Measurements from ENCODE around the gene CCDC171.
"Not testable (repeated sequence)": the region's sequence is repeated elsewhere in the genome, so short reads cannot be mapped to it uniquely, and the experiment has no call there.

Gene CCDC171

DNA sequence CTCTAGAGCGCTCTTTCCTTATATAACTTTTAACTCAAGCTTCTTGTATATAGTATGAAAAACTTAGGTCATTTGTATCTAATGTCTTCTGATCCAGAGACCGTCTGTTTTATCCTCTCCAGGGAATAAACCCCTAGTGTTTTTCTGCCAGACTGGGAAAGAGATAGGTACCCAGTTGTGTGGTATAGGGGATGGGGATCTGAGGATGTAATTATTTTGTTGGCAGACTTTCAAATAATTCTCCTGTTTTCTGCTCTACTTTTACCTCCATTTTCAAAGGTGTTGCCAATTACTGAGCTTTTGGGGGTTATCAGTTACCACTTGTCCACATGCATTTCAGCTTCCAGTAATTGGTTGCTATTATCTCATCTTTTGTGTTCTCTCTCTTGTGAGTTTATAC, 17.9 kb downstream of the CCDC171 start:
- DNase-seq (ENCODE audit: low spot score), result peak; percentile 31

DNA sequence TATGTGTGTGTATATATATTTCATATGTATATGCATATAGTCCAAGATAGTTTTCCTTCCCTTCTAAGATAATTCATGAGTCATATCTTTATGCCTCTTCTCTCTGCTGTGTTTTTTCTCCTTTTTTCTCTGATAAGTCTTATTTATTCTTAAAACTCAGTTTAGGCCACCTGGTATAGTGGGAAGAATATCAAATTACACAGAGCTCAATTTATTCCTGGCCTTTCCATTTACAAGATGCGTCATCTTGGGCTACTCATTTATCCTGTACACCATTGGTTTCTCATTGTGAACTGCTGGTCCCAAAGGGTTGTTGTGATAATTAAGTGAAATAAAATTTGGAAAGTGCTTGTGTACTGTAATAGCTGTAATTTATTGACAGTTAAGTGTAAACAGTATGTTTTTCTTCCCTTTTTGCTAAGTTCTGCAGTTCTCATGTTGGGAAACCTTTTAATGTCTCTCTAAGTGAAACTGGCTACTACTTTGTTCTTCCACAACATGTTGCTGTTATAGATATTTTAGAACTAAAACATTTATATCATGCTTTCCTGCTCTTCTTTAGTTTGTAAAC, 19.4 kb downstream of the CCDC171 start:
- DNase-seq (ENCODE audit: low spot score), result no peak

DNA sequence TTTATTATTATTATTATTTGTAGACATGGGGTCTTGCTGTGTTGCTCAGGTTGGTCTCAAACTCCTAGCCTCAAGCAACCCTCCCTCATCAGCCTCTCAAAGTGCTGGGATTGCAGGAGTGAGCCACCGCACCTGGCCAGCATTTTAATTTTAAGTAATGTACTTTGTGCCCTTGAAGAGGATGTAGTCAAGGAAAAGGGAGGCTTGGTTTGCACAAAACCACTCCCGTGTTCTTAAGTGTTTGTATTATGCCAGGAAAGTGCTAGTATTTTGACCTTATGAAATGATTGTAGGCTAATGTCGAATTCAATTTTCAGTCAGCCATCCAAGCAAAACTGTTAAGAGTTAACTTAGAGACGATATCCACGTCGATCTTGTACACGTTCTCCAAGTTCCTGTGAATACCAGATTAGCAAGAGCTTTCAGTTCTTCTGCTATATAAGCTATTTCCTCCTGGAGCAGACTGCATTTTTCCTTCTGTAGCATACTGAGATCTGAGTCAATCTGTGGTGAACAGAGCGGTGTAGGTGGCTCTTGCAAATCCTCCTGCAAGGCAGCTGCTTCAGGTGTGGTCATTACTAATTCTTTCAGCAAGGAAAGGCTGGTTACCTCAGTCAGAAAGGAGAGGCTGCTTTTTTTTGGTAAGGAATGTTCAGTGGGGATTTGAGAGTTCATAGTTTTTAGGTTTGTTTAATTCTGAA, 23.7 kb downstream of the CCDC171 start:
- DNase-seq (ENCODE audit: low spot score), result no peak

DNA sequence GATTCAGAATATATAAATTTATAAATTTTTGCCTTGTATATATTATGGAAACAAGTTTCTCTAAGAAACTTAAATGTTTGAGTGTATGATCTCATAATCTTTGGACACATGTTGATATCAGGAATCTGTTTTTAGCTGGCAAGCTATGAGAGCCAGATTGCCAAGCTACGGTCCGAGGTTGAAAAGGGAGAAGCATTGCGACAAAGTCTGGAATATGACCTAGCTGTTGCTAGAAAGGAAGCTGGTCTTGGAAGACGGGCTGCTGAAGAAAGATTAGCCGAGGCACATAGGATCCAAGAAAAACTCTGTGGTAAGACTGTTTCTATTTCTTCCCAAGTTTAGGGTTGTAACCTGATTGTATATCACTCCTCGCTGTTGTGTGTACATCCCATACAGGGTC, 25.9 kb downstream of the CCDC171 start:
- DNase-seq (ENCODE audit: low spot score), result no peak

DNA sequence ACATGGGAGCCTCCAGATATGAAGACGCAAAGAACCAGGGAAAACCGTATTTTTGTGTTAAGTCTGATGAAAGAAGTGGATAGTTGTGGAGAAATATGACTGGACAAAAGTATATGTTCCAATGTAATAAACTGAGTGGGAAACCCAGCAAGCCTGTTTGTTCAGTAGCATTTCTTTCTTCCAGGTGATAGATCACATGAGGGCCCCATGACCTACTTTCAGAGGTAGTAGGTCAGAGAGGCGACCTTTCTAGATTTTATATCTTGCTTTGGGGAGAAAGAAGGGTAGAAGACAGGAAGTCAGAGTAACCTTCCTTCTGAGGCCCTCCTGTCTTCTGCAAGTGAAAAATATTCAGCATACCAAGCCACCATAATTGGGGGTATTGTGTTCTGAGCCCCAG, 31.5 kb downstream of the CCDC171 start:
- DNase-seq (ENCODE audit: low spot score), result no peak

DNA sequence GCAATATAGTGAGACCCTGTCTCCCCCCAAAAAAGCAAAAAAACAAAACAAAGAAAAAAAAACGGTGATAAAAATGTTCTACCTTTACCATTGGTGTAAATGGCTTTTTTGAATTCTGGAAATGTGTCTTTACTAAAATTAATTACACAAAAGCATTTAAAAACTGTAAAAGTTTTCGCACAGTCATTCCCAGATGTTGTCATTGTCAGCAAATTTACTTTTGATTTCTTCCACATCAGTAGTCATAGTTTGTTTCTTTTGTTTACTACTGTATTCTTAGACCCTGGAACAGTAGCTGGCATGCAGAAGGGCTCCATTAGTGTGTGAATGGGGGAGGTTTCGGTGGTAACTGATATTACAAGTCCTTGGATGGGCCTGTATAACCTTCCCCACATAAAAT, 39.5 kb downstream of the CCDC171 start:
- DNase-seq (ENCODE audit: low spot score), result no peak

DNA sequence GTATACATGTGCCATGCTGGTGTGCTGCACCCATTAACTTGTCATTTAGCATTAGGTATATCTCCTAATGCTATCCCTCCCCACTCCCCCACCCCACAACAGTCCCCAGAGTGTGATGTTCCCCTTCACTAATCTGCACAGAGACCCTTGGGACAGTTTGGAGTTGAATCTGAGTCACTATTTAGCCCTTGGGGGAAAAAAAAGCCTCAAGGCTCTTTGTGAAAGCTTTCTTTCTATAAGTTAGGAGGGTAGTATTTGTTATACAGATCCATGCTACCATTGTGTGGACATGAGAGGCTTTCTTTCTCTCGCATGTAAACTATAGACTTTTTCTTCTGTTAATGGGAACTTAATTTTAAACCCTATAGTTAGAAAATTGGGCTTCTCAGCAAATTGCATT, 40.1 kb downstream of the CCDC171 start:
- DNase-seq (ENCODE audit: low spot score), result peak; percentile 40

DNA sequence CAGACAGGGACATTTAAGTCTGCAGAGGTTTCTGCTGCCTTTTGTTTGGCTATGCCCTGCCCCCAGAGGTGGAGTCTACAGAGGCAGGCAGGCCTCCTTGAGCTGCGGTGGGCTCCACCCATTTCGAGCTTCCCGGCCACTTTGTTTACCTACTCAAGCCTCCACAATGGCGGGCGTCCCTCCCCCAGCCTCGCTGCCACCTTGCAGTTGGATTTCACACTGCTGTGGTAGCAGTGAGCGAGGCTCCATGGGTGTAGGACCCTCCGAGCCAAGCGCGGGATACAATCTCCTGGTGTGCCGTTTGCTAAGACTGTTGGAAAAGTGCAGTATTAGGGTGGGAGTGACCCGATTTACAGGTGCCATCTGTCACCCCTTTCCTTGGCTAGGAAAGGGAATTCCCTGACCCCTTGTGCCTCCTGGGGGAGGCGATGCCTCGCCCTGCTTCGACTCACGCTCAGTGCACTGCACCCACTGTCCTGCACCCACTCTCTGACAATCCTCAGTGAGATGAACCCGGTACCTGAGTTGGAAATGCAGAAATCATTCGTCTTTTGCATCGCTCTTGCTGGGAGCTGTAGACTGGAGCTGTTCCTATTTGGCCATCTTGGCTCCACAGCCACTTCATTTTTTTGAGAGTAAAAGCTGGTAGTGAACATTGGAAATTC, 48.0 kb downstream of the CCDC171 start:
- not testable (repeated sequence) for DNase-seq (ENCODE audit: low spot score)

DNA sequence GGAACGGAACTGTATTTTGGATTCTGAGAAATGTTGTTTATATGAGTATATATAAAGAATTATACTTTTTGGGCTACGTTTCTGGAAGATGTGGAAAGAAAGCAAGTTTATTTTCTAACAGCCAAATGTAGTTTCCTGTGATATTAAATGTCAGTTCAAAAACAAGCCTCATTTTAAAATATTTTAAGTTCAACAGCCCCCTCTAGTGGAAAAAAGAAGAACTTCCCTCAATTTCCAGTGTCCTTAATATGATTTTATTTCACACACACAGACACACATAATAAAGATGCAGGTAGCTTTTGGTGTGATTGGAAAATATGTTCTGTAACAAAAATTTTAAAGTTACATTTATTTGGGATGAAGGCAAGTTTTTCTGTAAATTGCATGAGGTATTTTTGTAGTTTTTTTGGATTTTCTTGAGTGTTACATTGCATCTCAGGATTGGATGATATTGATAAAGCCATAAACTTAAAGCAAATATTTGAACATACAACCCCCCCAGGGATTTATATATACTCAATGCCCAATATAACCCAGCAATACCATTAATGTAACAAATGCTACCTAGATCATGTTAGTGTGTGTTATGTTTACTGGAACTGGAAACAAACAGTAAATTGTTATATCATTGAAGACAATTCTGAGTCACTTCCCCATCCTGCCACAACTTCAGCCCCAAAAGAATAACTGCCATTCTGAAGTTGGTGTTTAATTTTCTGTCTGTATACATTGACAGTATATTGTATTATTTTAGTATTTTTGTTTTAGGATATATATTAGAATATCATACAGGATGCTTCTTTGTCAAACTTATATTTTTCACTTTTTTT, 54.0 kb downstream of the CCDC171 start:
- peak; percentile 25 for DNase-seq (ENCODE audit: low spot score)

DNA sequence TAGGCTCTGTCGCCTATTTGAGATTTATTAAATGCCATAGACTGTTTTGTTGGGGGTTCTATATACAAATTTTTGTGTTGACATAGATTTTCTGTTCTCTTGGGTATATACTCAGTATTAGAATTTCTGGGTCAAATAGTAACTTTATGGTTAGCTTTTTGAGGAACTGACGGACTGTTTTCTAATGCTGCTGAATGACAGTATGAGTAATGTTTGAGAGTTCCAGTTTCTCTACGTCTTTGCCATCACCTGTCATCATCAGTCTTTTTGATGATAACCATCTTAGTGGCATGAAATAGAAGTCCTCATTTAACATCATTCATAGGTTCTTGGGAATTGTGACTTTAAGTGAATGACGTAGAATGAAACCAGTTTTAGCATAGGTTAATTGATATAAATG, 60.1 kb downstream of the CCDC171 start:
- no peak for DNase-seq (ENCODE audit: low spot score)

DNA sequence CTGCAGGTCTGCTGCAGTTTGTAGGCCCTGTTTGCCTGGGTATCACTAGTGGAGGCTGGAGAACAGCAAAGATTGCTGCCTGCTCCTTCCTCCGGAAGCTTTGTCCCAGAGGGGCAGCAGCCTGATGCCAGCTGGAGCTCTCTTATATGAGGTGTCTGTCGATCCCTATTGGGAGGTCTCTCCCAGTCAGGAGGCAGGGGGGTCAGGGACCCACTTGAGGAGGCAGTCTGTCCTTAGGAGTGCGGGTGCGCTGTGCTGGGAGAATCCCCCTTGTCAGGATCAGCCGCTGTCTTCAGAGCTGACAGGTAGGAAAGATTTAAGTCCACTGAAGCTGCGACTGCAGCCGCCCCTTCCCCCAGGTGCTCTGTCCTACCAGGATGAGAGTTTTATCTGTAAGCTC, 64.9 kb downstream of the CCDC171 start:
- DNase-seq (ENCODE audit: low spot score), result no peak

DNA sequence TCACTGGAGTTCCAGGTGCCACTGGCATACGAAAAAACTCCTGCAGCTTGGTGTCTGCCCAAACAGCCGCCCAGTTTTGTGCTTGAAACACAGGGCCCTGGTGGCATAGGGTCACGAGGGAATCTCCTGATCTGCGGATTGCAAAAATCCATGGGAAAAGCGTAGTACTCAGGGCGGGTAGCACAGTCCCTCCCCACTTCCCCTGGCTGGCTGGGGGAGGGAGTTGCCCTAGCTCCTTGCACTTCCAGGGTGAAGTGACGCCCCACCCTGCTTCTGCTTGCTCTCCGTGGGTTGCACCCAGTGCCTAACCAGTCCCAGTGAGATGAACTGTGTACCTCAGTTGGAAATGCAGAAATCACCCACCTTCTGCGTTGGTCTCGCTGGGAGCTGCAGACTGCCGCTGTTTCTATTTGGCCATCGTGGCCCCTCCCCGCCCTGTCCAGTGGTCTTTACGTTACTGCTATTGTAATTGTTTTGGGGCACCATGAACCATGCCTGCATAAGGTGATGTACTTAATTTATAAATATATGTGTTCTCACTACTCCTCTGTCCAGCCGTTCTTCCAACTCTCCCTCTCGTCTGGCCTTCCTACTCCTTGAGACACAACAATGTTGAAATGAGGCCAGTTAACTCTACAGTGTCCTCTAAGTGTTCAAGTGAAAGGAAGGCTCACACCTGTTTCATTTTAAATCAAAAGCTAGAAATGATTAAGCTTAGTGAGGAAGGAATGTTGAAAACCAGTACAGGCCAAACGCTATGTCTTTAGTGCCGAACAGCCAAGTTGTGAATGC, 65.9 kb downstream of the CCDC171 start:
- no peak for DNase-seq (ENCODE audit: low spot score)

DNA sequence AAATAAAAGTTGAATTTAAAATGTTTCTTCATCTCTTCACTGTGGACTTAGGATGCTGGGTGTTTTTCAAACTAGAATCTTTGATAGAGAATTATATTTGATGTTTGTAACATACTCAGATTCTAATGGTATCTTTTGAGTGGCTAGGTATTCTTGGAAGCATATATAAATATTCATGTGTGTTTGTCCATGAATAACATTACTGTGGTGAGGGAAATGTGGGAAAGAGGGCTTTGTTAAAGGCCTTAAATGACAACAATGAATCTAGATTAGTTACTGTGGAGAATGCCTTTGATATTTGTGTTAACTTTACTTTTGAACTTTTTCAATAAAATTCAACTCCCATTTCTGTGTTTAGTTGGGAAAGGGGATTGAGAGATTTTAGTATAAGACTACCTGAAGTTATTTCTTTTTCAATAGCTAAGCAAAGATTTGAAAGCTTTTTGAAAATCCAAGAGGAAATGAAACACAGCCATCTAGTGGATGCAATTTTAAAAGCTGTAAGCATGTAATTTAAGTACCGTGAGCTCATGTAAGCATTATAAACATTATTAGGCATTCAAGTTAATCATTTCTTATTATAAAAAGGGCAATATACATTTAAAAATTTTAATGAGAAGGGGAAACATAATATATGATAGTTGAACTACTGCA, 69.6 kb downstream of the CCDC171 start:
- no peak for DNase-seq (ENCODE audit: low spot score)

DNA sequence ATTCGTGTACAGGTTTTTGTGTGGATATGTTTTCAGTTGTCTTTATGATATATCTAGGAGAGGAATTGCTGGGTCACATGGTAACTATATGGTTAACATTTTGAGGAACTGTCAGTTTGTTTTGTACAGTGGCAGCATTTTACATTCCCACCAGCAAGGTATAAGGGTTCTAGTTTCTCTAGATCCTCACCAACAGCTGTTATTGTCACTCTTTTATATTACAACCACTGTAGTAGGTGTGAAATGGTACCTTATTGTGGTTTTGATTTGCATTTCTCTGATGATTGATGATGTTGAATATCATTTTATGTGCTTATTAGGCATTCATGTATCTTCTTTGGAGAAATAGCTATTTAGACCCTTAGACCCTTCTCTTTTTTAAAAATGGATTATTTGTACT, 82.9 kb downstream of the CCDC171 start:
- DNase-seq (ENCODE audit: low spot score), result no peak

DNA sequence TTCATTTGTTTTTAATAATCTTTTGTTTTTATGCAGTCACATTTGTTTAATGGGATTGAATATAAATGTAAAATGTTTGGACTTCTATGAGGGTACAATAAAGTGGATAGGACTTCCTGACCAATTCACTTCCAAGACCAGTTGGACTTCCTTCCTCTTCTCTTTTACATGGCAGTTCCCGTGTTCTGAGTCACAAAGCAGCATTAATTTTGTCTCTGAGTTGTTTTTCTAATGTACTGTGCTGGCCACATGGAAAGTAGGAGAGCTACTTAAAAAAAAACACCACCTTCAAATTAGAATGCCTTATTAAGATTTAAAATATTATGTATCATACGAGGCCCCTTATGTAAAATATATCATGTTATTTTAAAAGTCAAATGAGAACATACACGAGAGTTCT, 87.3 kb downstream of the CCDC171 start:
- DNase-seq (ENCODE audit: low spot score), result no peak

DNA sequence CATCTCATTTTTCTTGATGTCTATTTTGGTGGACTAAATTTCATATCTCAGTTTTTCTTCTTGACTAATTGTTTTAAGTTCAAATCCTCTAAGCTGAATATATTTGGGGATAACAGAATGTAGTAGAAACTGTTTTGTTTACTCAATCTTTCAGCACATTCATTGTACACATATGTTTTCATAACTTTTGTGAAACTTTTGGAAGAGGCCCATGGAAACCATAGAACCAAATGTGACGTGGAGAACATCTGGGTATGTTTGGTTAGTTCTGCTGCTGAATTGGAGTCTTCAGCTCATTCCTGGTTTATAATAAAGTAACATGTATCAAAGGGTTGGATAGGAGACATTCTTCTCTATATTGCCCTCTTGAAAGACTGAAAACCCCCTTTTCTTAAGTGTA, 88.4 kb downstream of the CCDC171 start:
- no peak for DNase-seq (ENCODE audit: low spot score)

DNA sequence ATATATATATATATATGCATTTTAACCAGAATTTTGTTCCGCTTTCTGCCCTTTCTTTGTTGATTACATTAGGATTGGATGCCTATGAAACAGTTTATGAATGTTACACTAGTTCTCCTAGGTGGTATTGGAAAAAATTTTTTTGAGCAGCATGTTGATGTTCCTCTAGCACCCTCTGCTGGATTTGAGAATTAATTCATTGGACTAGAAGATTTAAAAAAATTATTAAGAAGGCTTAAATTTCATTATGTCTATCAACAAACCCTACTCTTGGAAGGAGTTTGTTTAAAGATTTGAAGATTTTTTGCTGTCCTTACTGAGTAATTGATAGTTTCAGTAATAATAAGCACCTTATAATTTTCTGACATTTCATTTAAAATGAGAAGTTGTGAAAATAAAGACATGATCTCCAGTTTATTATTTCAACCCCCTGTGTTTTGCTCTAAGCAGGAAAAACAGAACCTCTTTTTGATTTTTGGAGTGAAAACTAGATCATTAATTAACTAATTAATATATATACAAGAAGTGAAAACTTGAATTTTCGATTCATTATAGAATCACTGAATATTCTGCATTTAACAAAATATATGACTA, 89.6 kb downstream of the CCDC171 start:
- peak; percentile 40 for DNase-seq (ENCODE audit: low spot score)

DNA sequence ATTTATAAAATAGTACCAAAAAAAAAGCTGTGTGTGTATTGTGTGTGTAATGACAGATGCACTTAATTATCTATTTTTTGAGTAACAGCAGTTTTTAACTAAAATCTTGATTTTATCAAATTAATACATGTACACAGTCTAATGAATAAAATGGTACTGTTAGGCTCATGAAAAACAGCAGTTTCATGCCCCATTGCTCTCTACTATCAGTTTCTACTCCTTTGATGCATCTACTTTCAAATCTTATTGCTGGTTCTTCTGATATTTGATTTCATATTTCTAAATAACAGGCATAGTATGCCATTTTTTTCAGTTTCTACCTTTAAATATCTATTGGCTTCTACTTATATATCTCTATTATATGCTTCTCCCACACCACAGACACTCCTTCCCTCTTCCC, 117.4 kb downstream of the CCDC171 start:
- DNase-seq (ENCODE audit: low spot score), result no peak

DNA sequence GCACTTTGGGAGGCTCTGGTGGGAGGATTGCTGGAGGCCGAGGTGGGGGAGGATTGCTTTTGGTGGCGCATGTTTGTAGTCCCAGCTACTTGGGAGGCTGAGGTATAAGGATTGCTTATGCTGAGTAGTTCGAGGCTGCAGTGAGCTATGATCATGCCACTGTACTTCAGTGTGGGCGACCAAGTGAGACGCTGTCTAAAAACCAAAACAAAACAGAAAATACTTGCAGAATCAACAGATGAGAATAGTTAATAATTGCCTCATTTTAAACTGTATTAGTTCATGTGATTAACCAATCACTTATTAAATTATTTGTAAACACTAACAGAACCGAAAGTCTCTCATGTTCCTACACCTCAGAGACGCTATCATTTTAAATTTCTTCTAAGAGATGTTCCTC, 118.1 kb downstream of the CCDC171 start:
- no peak for DNase-seq (ENCODE audit: low spot score)

DNA sequence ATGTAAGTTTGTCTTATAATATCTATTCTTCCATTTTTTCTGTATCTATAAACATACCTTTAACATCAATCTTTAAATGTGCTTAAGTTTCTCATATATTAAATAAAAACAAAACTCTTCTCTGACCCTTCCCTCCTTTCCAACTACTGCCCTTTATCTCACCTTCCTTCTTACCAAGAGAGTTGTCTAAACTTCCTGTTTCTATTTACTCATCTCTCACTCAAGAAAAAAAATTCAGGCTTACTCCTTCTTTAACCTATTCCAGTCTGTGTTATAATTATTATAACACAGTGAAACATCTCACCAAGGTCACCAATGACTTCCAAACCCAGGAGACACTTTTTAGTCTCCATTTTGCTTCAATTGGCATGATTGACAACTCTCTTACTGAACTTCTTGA, 140.9 kb downstream of the CCDC171 start:
- no peak for DNase-seq (ENCODE audit: low spot score)

DNA sequence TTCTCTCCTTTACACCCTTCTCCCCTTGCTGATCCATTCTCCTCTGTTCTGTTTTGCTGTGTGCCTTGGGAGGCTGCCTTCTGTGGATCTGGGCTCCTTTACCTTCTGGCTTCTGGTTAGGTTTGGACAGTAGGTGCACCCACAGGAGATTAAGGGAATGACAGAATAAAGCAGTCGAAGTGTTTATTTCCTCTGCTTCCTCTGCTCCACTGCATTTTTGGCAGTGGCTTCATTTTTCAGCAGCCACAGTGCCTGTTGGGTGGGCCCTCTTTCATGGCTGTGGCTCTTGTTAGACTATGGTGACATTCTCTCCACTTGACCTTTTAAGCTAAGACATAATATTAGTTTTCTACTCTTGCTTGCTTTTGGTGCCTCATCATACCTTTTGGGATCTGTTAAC, 144.1 kb downstream of the CCDC171 start:
- no peak for DNase-seq (ENCODE audit: low spot score)
